Activated CD4-positive, alpha-beta T cell treated with anti-CD3 and anti-CD28 coated beads, Interleukin-2, amount 10 ng/mL, durations not matched to agents 24 days and 14 days (primary cell): Measurements from ENCODE around the gene NFIA. TPM values are rescaled to one million over a fixed set of nuclear protein-coding genes. Genes with fewer than 3 reads are reported as not detected.
A peak's percentile ranks its signal among the peaks of the same experiment; 100 is the strongest.
"Not testable (repeated sequence)": the region's sequence is repeated elsewhere in the genome, so short reads cannot be mapped to it uniquely, and the experiment has no call there.

Experiments used
- DNase-seq: peaks from one replicate; pipeline ENCODE4 v3.0.0; 2022
- H3K27ac Mint-ChIP-seq: one replicate; pipeline ENCODE4 v1.8.0; 2022; ENCODE audit warnings: mild to moderate bottlenecking, mixed read lengths
- H3K27me3 Mint-ChIP-seq: one replicate; pipeline ENCODE4 v1.8.0; 2022; ENCODE audit warnings: mixed read lengths
- H3K36me3 Mint-ChIP-seq: one replicate; pipeline ENCODE4 v1.8.0; 2022; ENCODE audit warnings: low read depth, mild to moderate bottlenecking, mixed read lengths
- H3K4me1 Mint-ChIP-seq: one replicate; pipeline ENCODE4 v1.8.0; 2021; ENCODE audit warnings: mixed read lengths
- H3K4me3 Mint-ChIP-seq: one replicate; pipeline ENCODE4 v1.8.0; 2022; ENCODE audit warnings: mild to moderate bottlenecking, moderate library complexity, mixed read lengths
- H3K9me3 Mint-ChIP-seq: one replicate; pipeline ENCODE4 v1.8.0; 2021; ENCODE audit warnings: mixed read lengths
- intact Hi-C: fragments of 100-400 bp; cut with micrococcal nuclease; formaldehyde crosslinking; loops from one replicate; pipeline ENCODE4 v1.15.1; 2023
- total RNA-seq: library from RNA; stranded (reverse); gene quantifications from 2 replicates; pipeline ENCODE4 v1.2.3, GENCODE V29; 2022

Gene NFIA
- total RNA-seq, 1 donor from 2014 or later: 0.63 TPM

DNA sequence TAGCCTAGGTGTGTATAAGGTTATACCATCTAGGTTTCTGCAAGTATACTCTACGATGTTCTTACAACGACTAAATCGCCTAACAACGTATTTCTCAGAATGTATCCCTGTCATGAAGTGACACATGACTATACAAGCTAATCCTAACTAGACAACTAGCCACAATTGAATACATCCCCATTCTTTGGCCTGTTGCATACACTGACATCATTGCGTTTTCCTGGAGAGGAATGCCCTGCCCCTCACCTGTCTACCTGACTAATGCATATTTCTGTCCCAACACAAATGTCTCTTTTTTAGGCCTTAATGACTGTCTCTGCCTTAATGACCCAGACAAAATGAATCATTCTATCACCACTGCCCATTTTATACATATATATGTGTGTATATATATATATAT lies 8.5 kb upstream of the NFIA start:
- DNase-seq: peak; percentile 42
- Mint-ChIP-seq H3K4me1 (peaks cover 21% of the 10 kb centered on the region), H3K9me3 (no peaks in the 10 kb centered on the region), H3K27me3 (peaks cover 39% of the 10 kb centered on the region), H3K36me3 (no peaks in the 10 kb centered on the region), H3K4me3 (no peak overlapping the region), H3K27ac (no peak overlapping the region)
- intact Hi-C loops: loop anchor here (10.0 kb wide), 2 partner anchors 651 to 1361 kb away; partner anchors contain the start of genes TM2D1 and USP1

- H3K4me3 Mint-ChIP-seq, DNase-seq: not testable (repeated sequence)
- intact Hi-C loops: loop anchor here (5.0 to 10.0 kb wide), 3 partner anchors 256 to 1359 kb away; partner anchors contain the start of genes TM2D1 and USP1
These were observed 6.5 kb upstream of the NFIA start for GRCh38 chr1:61075833-61076232.

GRCh38 chr1:61076728-61077675 lies 5.4 kb upstream of the NFIA start:
- H3K27ac Mint-ChIP-seq: peak overlapping the region; percentile 86
- peak overlapping the region; percentile 92 for H3K4me3 Mint-ChIP-seq
- H3K4me1 Mint-ChIP-seq: peaks cover 36% of the 10 kb centered on the region
- no peaks in the 10 kb centered on the region for H3K36me3 Mint-ChIP-seq
- DNase-seq: peak; percentile 90
- intact Hi-C loops: loop anchor here (1.0 to 10.0 kb wide), 4 partner anchors 25 to 1358 kb away; partner anchors contain the start of genes TM2D1 and USP1
- peaks cover 46% of the 10 kb centered on the region for H3K27me3 Mint-ChIP-seq
- no peaks in the 10 kb centered on the region for H3K9me3 Mint-ChIP-seq

More at GRCh38 chr1:61075833-61076232, 6.5 kb upstream of the NFIA start:
- H3K4me1 Mint-ChIP-seq: peaks cover 30% of the 10 kb centered on the region
- H3K36me3 Mint-ChIP-seq, H3K9me3 Mint-ChIP-seq, H3K27ac Mint-ChIP-seq: not testable (repeated sequence)
- peaks cover 46% of the 10 kb centered on the region for H3K27me3 Mint-ChIP-seq

- peak overlapping the region; percentile 92 for H3K4me3 Mint-ChIP-seq
- intact Hi-C loops: loop anchor here (1.0 to 10.0 kb wide), 6 partner anchors 23 to 1357 kb away; partner anchors contain the start of genes TM2D1 and USP1
- DNase-seq: peak; percentile 96
- H3K27me3 Mint-ChIP-seq: peaks cover 50% of the 10 kb centered on the region
- H3K27ac Mint-ChIP-seq: peak overlapping the region; percentile 86
- H3K36me3 Mint-ChIP-seq: no peaks in the 10 kb centered on the region
- H3K4me1 Mint-ChIP-seq: peaks cover 39% of the 10 kb centered on the region
- no peaks in the 10 kb centered on the region for H3K9me3 Mint-ChIP-seq
These were observed 4.5 kb upstream of the NFIA start for GRCh38 chr1:61077676-61078541.

GRCh38 chr1:61078618-61079295 lies 3.6 kb upstream of the NFIA start:
- no peak for DNase-seq
- peaks cover 47% of the 10 kb centered on the region for H3K27me3 Mint-ChIP-seq
- no peak overlapping the region for H3K27ac Mint-ChIP-seq
- no peaks in the 10 kb centered on the region for H3K9me3 Mint-ChIP-seq
- intact Hi-C loops: loop anchor here (1.0 to 10.0 kb wide), 5 partner anchors 23 to 1356 kb away; partner anchors contain the start of genes TM2D1 and USP1
- peaks cover 40% of the 10 kb centered on the region for H3K4me1 Mint-ChIP-seq
- peak overlapping the region; percentile 92 for H3K4me3 Mint-ChIP-seq
- no peaks in the 10 kb centered on the region for H3K36me3 Mint-ChIP-seq

DNA sequence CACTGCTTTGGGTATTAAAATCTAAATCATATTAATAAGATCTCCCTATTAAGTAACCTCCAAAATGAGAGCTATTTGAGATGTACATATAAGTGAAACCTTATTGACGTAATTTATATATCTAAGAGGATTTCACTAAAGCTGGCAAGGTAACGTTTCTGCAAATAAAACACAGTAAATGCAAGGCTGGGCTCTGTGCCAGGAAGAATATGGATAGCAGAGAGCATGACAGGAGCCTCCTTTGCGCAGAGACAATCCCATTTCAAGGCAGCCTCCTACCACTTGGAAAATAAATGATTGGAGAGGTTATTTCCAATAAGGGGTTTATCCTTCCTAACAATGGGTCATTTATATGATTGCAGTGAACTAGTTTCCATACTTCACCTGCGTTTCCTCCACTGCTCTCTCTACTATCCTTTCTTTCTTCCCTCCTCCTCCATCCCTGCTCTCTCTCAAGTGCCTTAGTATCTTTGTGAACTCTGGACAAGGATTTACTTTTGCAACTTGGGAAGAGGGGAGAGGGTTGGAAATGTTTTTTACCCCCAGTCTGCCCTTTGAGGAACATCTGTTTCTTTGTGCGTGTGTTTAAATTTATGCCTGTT lies 3.0 kb upstream of the NFIA start:
- Mint-ChIP-seq H3K4me3 (peak overlapping the region; percentile 61), H3K27me3 (peaks cover 52% of the 10 kb centered on the region), H3K9me3 (no peaks in the 10 kb centered on the region), H3K27ac (no peak overlapping the region), H3K4me1 (peaks cover 41% of the 10 kb centered on the region), H3K36me3 (no peaks in the 10 kb centered on the region)
- DNase-seq: peak; percentile 45
- intact Hi-C loops: loop anchor here (2.0 to 10.0 kb wide), 4 partner anchors 239 to 1355 kb away; partner anchors contain the start of genes TM2D1 and USP1

DNA sequence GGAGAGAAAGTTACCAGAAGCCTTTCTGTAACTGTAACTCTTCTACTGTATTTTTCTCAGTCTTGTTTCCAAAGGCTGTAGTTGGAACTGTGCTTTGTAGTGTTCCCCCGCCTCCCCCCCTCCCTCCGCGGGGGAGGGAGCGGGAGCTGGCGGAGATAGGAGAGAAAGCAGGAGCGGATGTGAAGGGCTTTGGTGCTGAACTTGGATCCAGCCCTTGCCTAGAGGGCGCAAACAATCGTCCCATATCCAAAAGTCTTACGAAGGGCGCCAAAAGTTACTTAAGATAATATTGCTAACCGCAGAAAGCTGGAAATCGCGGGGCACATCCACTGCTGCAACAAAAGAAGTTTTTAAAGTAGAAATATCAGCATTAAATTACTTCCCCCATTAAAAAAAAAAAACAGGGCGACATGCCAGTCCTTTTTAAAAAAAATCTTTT lies 2.4 kb upstream of the NFIA start:
- H3K27ac Mint-ChIP-seq: no peak overlapping the region
- intact Hi-C loops: loop anchor here (2.0 to 10.0 kb wide), 4 partner anchors 239 to 1355 kb away; partner anchors contain the start of genes TM2D1 and USP1
- H3K36me3 Mint-ChIP-seq: no peaks in the 10 kb centered on the region
- H3K9me3 Mint-ChIP-seq: no peaks in the 10 kb centered on the region
- H3K4me3 Mint-ChIP-seq: peak overlapping the region; percentile 61
- peaks cover 41% of the 10 kb centered on the region for H3K4me1 Mint-ChIP-seq
- no peak for DNase-seq
- peaks cover 57% of the 10 kb centered on the region for H3K27me3 Mint-ChIP-seq

- no peaks in the 10 kb centered on the region for H3K9me3 Mint-ChIP-seq
- no peak for DNase-seq
- no peaks in the 10 kb centered on the region for H3K36me3 Mint-ChIP-seq
- peak overlapping the region; percentile 64 for H3K4me3 Mint-ChIP-seq
- peaks cover 41% of the 10 kb centered on the region for H3K4me1 Mint-ChIP-seq
- peak overlapping the region; percentile 11 for H3K27ac Mint-ChIP-seq
- intact Hi-C loops: no loop called here
- H3K27me3 Mint-ChIP-seq: peaks cover 62% of the 10 kb centered on the region
These were observed 1.8 kb upstream of the NFIA start for GRCh38 chr1:61080413-61081143.

DNA sequence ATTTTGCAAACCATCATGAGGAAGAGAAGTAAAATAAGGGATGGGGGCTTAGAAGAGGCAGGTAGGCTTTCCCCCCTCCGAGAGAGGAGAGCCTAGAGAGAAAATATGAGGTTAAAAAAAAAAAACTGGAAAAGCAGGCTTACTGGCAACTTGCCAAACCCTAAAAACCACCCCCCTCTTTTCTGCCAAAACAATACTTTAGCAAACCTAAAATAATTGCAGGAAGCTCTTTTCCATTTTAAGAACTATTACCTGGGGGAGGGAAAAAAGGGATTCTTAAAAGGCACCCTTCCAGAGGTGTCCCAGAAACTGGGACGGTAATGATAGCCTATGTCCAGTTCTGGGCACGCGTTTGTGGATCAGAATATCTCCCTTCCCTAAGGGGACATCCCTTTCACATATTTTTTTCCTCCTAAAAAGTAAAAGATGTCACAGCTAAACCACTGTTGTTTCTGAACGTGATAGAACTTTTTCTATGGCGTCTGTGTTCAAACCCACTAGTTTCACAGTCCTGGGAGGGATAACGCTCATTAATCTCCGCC lies 1.1 kb upstream of the NFIA start:
- no peak for DNase-seq
- H3K4me1 Mint-ChIP-seq: peaks cover 41% of the 10 kb centered on the region
- peak overlapping the region; percentile 11 for H3K27ac Mint-ChIP-seq
- peak overlapping the region; percentile 64 for H3K4me3 Mint-ChIP-seq
- no peaks in the 10 kb centered on the region for H3K9me3 Mint-ChIP-seq
- intact Hi-C loops: no loop called here
- peaks cover 67% of the 10 kb centered on the region for H3K27me3 Mint-ChIP-seq
- no peaks in the 10 kb centered on the region for H3K36me3 Mint-ChIP-seq

- intact Hi-C loops: no loop called here
- DNase-seq: peak; percentile 73
- H3K9me3 Mint-ChIP-seq: no peaks in the 10 kb centered on the region
- peak overlapping the region; percentile 47 for H3K4me3 Mint-ChIP-seq
- peaks cover 37% of the 10 kb centered on the region for H3K4me1 Mint-ChIP-seq
- no peak overlapping the region for H3K27ac Mint-ChIP-seq
- peaks cover 66% of the 10 kb centered on the region for H3K27me3 Mint-ChIP-seq
- H3K36me3 Mint-ChIP-seq: no peaks in the 10 kb centered on the region
These were observed 563 bp upstream of the NFIA start for GRCh38 chr1:61081686-61082310.

DNA sequence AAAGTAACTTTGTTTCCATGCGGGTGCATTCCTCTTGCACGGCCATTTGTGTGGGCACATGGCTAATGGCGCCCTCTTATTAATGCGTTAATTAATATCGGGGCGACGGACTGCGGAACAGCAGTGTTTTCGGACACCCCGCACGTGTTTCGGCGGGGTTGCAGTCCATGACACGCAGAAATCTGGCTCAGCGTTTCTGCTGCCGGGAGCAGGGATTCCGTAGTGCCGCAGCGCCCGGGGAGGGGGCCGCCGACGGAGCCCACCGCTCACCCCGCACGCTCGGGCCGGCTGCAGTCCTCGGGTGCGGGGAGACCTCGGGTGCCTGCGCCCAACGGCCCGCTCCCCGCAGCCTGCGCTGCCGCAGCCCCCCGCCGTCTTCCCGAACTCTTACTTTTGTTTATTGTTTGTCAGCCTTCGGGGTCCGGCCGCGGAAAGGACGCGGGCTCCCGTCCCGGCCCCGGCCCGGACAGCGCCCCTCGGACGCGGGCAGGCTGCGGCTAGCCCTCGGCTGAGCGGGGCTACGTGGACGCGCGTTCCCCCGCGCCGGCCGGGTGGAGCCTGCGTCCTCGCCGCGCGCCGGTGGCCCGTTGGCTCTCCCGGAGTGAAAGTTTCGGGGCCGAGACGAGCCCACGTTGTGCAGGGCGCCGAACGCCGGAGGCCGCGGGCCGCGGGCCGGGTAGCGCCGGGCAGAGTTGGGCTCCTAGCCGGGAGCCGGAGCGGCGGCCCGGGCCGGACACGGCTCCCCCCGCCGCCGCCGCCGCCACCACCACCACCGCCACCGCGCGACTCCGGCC lies 849 bp downstream of the NFIA start:
- peak; percentile 69 for DNase-seq
- no peaks in the 10 kb centered on the region for H3K36me3 Mint-ChIP-seq
- no peak overlapping the region for H3K27ac Mint-ChIP-seq
- H3K27me3 Mint-ChIP-seq: peaks cover 71% of the 10 kb centered on the region
- intact Hi-C loops: no loop called here
- H3K4me1 Mint-ChIP-seq: peaks cover 24% of the 10 kb centered on the region
- H3K9me3 Mint-ChIP-seq: no peaks in the 10 kb centered on the region
- peak overlapping the region; percentile 90 for H3K4me3 Mint-ChIP-seq
